AG09309 (cell line): ENCODE data around the gene SLC16A7.
"Not testable (repeated sequence)": the region's sequence is repeated elsewhere in the genome, so short reads cannot be mapped to it uniquely, and the experiment has no call there.

ENCODE experiments used
- DNase-seq: peaks from one replicate; pipeline ENCODE4 v3.0.0-alpha.2; 2010; ENCODE audit warnings: low read depth
- H3K4me3 ChIP-seq: 2 replicates; pipeline ENCODE4 v1.5.1; 2011; ENCODE audit warnings: mild to moderate bottlenecking, low read depth, low read length, moderate library complexity; ENCODE audit not compliant: control insufficient read depth
- TF ChIP-seq, protein P1 (sequence below): IDR thresholded peaks from 2 replicates; pipeline ENCODE4 v1.5.1; 2011; ENCODE audit warnings: mild to moderate bottlenecking, low read depth, low read length, inconsistent platforms; ENCODE audit not compliant: insufficient read depth, control insufficient read depth; ENCODE audit errors: missing control alignments

SLC16A7 gene

DNA sequence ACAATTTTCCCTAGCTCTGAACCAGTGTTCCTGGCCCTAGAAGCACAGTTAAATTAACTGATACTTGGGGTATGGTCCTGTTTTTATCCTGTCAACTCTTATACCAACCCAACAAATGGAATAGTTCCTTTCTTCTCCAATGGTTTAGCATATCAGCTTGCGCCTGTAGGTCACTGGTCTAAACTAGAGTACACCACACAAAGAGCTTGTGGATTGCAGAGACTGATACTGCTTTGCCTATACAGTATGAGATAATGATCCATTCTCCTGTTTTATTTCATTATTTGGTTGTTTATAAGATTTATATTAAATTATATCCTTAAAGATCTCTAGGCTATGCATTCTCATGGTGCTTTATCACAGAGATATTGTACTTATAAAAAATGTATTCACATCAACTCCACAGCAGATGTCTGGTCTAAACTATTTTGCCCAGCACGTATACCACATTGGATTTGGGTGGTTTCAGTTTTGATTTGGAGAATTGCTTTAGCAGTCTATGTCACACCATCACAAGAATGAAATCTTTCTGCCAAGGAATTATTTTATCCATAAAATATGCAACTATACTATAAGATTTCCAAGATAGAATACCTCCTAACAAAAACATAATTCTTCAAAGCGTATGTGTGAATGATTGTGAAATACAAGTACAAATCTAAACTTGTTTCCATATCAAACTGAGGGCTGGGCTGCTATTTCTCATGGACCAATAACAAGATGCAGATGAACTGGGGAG lies 142.1 kb downstream of the SLC16A7 start:
- TF ChIP-seq, protein P1, sequence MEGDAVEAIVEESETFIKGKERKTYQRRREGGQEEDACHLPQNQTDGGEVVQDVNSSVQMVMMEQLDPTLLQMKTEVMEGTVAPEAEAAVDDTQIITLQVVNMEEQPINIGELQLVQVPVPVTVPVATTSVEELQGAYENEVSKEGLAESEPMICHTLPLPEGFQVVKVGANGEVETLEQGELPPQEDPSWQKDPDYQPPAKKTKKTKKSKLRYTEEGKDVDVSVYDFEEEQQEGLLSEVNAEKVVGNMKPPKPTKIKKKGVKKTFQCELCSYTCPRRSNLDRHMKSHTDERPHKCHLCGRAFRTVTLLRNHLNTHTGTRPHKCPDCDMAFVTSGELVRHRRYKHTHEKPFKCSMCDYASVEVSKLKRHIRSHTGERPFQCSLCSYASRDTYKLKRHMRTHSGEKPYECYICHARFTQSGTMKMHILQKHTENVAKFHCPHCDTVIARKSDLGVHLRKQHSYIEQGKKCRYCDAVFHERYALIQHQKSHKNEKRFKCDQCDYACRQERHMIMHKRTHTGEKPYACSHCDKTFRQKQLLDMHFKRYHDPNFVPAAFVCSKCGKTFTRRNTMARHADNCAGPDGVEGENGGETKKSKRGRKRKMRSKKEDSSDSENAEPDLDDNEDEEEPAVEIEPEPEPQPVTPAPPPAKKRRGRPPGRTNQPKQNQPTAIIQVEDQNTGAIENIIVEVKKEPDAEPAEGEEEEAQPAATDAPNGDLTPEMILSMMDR, result no peak
- DNase-seq, result no peak
- H3K4me3 ChIP-seq, result no peak overlapping the region

DNA sequence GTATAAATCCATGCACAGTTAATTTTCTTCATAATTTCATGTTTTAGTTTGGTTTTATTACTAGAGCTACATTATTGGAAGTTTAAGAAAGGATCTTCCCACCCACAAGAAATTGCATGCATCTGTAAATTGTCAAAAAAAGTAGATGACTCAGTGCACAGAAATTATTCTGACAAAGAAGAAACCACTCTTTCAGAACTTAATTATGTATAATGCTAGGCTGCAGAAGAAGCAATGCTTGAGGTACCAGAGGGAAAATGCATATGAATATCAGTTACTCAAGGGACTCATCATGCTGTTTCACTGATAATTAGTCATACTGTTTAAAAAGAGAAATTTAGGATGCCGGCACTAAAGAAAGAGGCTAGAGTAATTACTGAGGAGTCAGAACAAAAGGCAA lies 147.0 kb downstream of the SLC16A7 start:
- peak; percentile 25 for DNase-seq
- H3K4me3 ChIP-seq, result no peak overlapping the region
- TF ChIP-seq, protein P1, result no peak

DNA sequence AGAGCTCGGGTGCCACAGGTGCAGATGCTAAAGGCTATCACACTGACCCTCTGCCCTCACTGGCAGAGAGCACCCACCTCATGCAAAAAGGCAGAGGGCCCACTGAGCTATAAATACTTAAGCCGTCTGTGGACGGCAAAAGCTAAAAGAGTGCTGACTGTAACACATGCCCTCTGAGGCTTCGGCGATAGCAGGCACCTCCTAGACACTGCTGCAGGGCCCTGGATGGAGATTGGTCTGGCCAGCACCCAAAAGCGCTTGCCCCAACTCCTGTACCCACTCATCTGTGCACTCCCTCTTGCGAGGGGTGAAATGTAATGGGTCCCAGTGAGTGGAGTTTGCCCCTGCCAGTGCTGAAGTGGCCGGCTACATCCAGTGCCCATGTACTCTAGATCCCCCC lies 148.7 kb downstream of the SLC16A7 start:
- TF ChIP-seq, protein P1, result no peak
- no peak overlapping the region for H3K4me3 ChIP-seq

DNA sequence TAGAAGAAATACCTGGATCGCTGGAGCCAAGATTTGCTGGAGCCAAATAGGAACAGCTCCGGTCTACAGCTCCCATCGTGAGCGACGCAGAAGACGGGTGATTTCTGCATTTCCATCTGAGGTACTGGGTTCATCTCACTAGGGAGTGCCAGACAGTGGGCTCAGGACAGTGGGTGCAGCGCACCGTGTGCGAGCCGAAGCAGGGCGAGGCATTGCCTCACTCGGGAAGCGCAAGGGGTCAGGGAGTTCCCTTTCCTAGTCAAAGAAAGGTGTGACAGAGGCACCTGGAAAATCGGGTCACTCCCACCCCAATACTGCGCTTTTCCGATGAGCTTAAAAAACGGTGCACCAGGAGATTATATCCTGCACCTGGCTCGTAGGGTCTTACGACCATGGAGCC lies 155.3 kb downstream of the SLC16A7 start:
- not testable (repeated sequence) for DNase-seq, H3K4me3 ChIP-seq

More for the DNA sequence above, 148.7 kb downstream of the SLC16A7 start:
- DNase-seq, result no peak

DNA sequence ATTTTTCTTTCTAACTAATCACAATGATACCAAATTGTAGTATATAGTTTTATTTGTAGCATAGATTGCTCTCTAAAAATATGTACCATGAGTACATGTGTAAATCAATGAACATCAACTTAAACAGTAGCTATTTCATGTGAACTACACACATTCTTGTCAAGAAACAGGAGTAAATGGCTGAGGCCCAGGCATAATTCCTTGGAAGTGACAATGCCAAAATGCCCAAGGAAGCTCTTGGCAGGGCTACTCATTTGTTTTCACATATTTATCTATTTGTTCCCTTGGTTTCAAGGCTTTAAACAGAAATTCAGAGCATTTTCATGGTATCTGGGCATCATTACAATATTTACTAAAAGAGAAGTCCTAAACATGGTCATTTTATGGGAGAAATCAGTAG lies 165.7 kb downstream of the SLC16A7 start:
- no peak for DNase-seq
- H3K4me3 ChIP-seq, result no peak overlapping the region
- TF ChIP-seq, protein P1, result no peak

DNA sequence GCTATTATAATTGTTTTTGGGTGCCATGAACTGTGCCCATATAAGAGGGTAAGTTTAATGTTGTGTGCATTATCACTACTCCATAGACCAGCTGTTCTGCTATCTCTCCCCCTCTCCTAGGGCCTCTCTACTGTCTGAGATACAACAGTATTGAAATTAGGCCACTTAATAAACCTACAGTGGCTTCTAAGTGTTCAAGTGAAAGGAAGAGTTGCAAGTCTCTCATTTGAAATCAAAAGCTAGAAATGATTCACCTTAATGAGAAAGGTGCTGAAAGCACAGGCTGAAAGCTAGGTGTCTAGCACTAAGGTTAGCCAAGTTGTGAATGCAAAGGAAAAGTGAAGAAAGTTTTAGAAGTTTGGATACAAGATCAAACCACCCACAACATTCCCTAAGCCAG lies 168.0 kb downstream of the SLC16A7 start:
- no peak for DNase-seq
- no peak overlapping the region for H3K4me3 ChIP-seq
- TF ChIP-seq, protein P1, result no peak

DNA sequence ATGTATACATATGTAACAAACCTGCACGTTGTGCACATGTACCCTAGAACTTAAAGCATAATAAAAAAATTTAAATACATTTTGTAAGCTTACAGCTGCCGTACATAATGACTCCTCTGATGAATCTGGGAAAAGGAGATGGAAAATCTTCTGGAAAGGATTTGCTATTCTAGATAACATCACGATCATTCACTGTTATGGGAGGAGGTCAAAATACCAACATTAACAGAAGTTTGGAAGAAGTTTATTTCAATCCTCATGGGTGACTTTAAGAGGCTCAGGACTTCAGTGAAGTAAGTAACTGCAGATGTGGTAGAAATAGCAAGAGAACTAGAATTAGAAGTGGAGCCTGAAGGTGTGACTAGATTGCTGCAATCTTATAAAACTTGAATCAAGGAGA lies 172.2 kb downstream of the SLC16A7 start:
- TF ChIP-seq, protein P1, result no peak
- H3K4me3 ChIP-seq, result no peak overlapping the region
- DNase-seq, result no peak
